RCC 7860 (cell line): ENCODE results near the gene PTK7.
"Not testable (repeated sequence)": the region's sequence is repeated elsewhere in the genome, so short reads cannot be mapped to it uniquely, and the experiment has no call there.

Experiments used
- DNase-seq: peaks from one replicate; pipeline ENCODE4 v3.0.0-alpha.2; 2015; ENCODE audit warnings: low spot score
- FAIRE-seq: peaks from 2 replicates; lab custom pipeline; 2012; peaks lifted over from hg19 to GRCh38; lab: Jason Lieb, UNC

Gene PTK7

DNA sequence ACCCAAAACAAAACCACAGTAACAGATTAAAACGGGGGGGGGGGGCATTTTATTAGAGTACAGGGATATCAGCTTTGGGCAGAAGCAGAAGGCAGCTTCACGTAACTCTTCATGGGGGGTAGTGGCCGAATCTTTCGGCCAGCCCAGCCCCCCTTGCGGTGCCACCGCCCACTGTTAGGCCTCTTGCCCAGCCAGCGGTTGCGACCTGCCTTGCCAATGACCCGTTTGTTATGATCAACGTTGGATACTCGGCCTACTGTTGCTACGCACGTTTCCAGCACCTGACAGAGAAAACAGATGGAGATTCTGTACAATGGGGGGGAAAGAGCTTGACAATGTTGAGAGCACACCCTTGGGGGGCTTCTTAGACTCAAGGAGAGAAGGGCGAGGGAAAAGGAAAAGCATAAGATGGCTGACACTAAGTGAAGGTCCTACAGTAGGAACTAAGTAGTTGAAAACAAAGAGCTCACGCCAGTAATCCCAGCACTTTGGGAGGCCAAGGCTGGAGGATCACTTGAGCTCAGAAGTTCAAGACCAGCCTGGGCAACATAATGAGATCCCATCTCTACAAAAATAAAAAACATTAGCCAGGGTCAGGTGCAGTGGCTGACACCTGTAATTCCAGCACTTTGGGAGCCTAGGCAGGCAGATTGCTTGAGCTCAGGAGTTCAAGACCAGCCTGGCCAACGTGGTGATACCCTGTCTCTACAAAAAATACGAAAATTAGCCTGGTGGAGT lies 21.7 kb upstream of the PTK7 start:
- no peak for DNase-seq
- no peak for FAIRE-seq

GRCh38 chr6:43055966-43056365 lies 20.1 kb upstream of the PTK7 start:
- FAIRE-seq (no peak), DNase-seq (no peak)

DNA sequence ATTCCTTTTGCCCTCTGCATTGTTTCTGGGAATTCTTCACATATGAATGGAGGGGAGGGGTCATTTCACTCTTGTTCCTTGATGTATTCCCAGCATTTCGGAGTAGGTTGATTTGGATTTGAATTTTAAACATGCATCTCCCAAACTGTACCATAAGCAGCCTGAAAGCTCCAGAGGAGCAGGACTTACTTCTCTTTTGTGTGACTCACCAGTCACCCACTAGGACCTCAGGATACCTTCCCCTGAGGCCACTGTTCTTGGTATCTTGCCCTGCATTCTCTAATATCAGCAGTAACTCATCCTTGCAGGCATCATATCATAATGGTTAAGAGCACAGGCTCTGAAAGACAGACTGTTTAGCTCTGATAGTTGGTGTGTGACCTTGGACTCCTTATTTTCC lies 17.6 kb upstream of the PTK7 start:
- no peak for FAIRE-seq

DNA sequence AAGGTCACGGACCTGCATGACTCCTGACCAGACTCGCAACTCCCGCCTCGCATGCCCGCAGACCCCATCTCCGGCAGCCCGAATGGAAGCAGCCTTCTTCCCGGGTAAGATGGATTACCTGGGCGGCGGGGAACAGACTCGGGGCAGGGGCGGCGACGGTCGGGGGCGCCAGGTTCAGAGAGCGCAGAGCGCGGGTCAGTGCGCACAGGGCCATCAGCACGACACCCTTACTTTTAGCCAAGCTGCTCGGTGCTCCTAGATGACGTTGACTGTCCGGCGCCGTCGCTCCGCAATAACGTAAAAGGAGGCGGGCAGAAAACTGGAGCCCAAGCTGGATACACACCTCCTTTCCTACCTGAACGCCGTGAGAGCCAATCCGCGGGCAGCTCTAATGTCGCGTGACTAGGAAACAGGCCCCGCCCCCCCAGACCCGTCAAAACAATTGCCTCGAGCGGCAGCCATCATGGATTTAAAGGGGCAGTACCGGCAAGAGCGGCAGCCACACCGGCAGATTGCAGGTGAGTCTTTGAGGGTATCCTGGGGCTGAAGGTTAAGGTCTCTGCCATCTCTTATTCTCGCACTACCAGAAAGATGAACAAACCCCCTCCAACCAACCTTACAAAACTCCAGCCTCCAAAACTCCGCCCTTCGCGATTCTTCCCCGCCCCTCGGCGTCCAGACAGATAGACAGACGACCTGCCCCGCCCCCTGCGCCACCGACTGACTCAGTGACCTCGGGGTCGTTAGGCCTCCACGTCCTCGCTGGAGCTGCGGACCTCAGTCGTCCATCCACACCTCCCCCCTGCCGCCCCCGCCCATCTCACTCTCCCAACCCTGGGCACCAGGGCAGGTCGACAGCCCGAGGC lies 16.7 kb upstream of the PTK7 start, which contains the start of the genes KLC4 and MRPL2:
KLC4 (plus strand) TSS at position 464 of the 866 bp plus-strand sequence. CDS start 1,705 bp downstream, outside the sequence.
MRPL2 (minus strand) TSS at position 267 of the 866 bp plus-strand sequence; CDS start at position 214, 53 bp downstream.
- FAIRE-seq: peak; percentile 58
- peak; percentile 95 for DNase-seq

More for the DNA sequence above, 17.6 kb upstream of the PTK7 start:
- no peak for DNase-seq

DNA sequence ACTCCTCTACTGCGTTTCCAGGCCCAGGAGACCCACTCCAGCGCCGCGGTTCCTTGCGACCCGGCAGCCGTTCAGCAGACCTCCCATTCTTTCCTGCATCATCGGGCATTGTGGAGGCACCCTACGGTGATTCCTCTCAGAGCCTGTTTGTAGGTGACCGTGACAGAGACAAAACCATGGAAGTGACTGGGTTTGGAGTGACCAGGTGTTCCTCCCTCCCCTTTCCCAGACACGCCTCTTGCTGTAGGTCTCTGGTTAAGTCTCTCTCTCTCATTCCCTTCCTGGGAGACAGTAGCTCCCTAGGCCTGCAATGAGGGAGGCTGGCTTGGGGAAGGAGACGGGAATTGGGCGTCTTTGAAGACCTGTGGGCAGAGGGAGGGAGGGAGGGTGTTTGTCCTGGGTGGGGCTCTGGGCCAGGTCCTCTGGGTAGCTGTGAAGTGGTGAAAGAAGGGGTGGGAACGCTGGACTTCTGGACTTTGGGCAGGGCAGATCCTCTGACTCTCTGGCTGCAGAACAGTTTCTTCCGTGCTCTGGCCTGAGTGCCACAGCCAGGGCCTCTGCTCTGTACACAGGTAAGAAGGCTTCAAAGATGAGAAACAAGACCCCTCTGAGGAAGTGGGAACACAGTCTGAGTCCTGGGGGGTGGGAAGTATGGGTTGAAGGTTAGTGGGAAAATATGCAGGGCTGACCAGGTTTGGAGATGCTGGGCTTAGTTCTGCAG lies 15.9 kb upstream of the PTK7 start:
- DNase-seq (no peak), FAIRE-seq (no peak)

GRCh38 chr6:43060755-43061633 lies 15.1 kb upstream of the PTK7 start:
- FAIRE-seq: no peak

DNA sequence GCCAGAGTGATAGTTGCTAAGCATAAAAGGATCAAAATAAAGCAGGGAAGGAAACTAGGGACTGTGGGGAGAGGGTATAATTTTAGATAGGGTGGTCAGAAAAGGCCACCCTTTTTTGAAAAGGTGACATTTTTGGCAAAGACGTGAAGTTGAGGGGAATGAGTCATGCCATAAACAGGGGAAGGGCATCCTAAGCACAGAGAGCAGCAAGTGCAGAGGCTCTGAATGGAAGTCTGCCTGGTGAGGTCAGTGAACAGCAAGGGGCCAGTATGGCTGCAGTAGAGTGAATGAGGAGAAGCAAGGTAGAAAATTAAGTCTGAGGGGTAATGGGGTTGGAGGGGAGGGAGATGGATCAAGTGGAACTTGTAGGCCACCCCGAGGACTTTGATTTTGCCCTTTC lies 14.3 kb upstream of the PTK7 start:
- no peak for DNase-seq
- no peak for FAIRE-seq

More at GRCh38 chr6:43060755-43061633, 15.1 kb upstream of the PTK7 start:
- DNase-seq: no peak

GRCh38 chr6:43062818-43063217 lies 13.3 kb upstream of the PTK7 start:
- FAIRE-seq: no peak

DNA sequence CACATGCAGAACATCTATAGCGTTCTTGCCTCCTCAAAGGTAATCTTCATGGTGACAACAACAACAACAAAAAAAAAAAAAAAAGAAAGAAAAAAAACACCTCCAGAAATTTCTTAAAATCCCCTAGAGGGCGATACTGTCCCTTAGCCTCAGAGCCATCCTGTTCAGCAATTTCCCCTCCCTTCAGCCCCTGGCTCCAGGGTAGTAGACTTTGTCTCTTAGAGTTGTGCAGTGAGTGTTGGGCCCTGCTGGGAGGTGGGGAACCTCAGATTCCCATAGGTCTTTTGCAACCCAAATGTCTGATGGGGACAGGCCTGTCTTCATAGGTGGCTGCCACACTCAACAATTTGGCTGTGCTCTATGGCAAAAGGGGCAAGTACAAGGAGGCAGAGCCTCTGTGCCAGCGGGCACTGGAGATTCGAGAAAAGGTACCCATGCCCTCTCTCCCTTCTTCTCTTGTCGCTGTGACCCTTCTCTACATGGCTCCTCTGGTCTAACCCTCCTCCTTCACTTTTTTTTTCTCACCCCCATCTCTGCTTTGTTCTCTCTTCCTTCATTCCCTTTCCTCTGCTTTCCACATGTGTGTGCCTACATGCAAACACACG lies 6.0 kb upstream of the PTK7 start:
- DNase-seq (peak; percentile 8), FAIRE-seq (no peak)

More at GRCh38 chr6:43062818-43063217, 13.3 kb upstream of the PTK7 start:
- DNase-seq: no peak

- FAIRE-seq (no peak), DNase-seq (no peak)
Measured at GRCh38 chr6:43074847-43075669, 1.1 kb upstream of the PTK7 start.

- DNase-seq (no peak), FAIRE-seq (no peak)
Measured at GRCh38 chr6:43076464-43077332, 584 bp downstream of the PTK7 start.

DNA sequence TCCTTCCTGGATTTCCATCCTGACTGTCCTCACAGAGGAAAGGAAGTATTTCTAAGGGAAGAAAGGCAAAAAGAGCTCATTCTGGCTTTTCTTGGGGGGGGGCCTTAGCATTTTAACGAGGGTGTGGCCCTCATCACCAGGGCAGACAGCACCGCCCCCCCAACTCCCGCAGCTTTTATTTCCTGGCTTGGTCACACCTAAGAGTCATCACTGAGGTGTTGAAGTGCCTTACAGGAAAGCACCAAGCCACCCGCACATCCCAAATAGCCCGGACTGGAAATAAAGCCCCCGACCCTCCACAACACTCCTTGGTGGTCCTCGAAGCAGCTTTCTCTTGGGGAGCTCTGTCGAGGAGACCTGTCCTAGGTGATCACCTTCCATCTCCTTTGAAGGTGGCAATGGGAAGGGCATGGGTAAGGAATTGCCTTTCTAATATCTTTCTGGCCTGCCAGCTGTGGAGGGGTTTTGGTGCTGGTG lies 1.3 kb downstream of the PTK7 start:
- DNase-seq: no peak
- no peak for FAIRE-seq

DNA sequence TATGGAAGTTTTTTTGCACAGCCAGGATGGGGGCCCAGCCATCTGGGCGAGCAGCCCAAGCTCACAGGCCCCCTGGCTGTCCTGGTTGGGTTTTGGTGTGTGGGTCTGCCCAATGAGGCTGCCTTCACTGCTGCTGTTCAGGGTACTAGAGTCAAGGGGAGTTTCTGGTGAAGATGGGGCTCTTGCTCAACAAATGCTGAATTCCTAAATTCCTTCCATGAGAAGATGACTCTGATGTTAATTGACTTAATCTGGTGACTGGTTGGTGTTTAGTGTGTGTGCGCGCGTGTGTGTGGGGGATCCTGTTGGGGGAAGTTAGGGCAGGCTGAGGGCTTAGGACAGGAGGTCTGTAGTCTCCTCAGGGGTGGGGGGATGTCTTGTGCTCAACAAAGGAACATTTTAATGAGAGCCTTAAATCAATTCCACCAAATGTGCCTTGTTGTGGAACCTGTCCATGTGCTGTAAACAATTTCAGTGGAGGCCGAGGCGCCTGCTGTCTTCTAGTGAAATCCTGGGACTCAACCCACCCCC lies 1.9 kb downstream of the PTK7 start:
- DNase-seq: no peak
- FAIRE-seq: no peak

- DNase-seq (no peak), FAIRE-seq (no peak)
Measured at GRCh38 chr6:43078691-43079090, 2.6 kb downstream of the PTK7 start.

DNA sequence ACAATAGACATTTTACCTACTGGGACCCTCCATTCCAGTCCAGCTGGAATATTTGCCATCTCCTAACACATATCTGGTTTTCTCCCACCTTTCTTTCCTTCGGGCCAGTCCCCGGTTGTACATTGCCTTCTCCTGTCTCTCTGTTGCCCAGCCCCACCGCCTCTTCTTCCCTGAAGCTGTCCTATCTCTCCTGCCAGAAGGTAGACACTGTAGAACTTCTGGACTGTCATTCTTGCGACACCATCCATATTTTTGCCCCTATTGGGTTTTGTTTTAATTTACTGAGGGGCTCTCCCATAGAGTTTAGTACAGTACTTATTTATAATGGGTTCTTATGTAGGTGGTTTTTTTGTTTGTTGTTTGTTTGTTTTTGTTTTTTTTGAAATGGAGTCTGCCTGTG lies 4.9 kb downstream of the PTK7 start:
- DNase-seq (no peak), FAIRE-seq (no peak)

GRCh38 chr6:43081922-43082321 lies 5.8 kb downstream of the PTK7 start:
- not testable (repeated sequence) for FAIRE-seq

More at GRCh38 chr6:43081922-43082321, 5.8 kb downstream of the PTK7 start:
- not testable (repeated sequence) for DNase-seq
